KMS-11 (cell line): ENCODE results near the gene NEDD4L.

ENCODE experiments used
- H2AFZ ChIP-seq: fragments of 200-600 bp; sonication (generic); 2 replicates; pipeline ENCODE4 v1.6.1; 2016; ENCODE audit warnings: antibody characterized with exemption, mixed run types, low read depth
- H3K27ac ChIP-seq: fragments of 200-600 bp; sonication (generic); 2 replicates; pipeline ENCODE4 v1.6.1; 2016; ENCODE audit warnings: mild to moderate bottlenecking, mixed run types
- H3K27me3 ChIP-seq: fragments of 200-600 bp; sonication (generic); 2 replicates; pipeline ENCODE4 v1.6.1; 2017; ENCODE audit warnings: mild to moderate bottlenecking, low read depth, mixed run types, moderate library complexity; ENCODE audit not compliant: insufficient read depth
- H3K36me3 ChIP-seq: fragments of 200-600 bp; sonication (generic); 2 replicates; pipeline ENCODE4 v1.6.1; 2017; ENCODE audit warnings: mild to moderate bottlenecking, mixed run types; ENCODE audit not compliant: insufficient read depth
- H3K4me1 ChIP-seq: fragments of 200-600 bp; sonication (generic); 2 replicates; pipeline ENCODE4 v1.6.1; 2016; ENCODE audit warnings: mild to moderate bottlenecking, low read depth, mixed run types; ENCODE audit not compliant: poor library complexity, severe bottlenecking
- H3K4me2 ChIP-seq: fragments of 200-600 bp; sonication (generic); 2 replicates; pipeline ENCODE4 v1.7.0; 2016; ENCODE audit warnings: mild to moderate bottlenecking, mixed run types
- H3K4me3 ChIP-seq: fragments of 200-600 bp; sonication (generic); IDR thresholded peaks from 2 replicates; pipeline ENCODE4 v1.6.1; 2017; ENCODE audit warnings: low read depth, low read length, mixed read lengths; ENCODE audit not compliant: insufficient read depth
- H3K79me2 ChIP-seq: fragments of 200-600 bp; sonication (generic); 2 replicates; pipeline ENCODE4 v1.6.1; 2016; ENCODE audit warnings: low read depth, mixed run types; ENCODE audit not compliant: insufficient read depth
- H3K9ac ChIP-seq: fragments of 200-600 bp; sonication (generic); 2 replicates; pipeline ENCODE4 v1.6.1; 2016; ENCODE audit warnings: mild to moderate bottlenecking, mixed run types
- H4K20me1 ChIP-seq: fragments of 200-600 bp; sonication (generic); 2 replicates; pipeline ENCODE4 v1.6.1; 2016; ENCODE audit warnings: mild to moderate bottlenecking, mixed run types; ENCODE audit not compliant: insufficient read depth
- CTCF ChIP-seq: fragments of 200-600 bp; sonication (generic); conservative IDR thresholded peaks from 2 replicates; pipeline ENCODE4 v1.6.1; 2017; ENCODE audit warnings: low read depth, mild to moderate bottlenecking, antibody characterized with exemption, low read length, moderate library complexity, mixed read lengths

NEDD4L gene

GRCh38 chr18:58271770-58272169 lies 227.7 kb downstream of the NEDD4L start:
- no peak overlapping the region for H3K4me3 ChIP-seq
- no peak overlapping the region for H3K9ac ChIP-seq
- H3K36me3 ChIP-seq = no peaks in the 10 kb centered on the region
- H4K20me1 ChIP-seq = no peaks in the 10 kb centered on the region
- H3K27me3 ChIP-seq = no peaks in the 10 kb centered on the region
- peak overlapping the region; percentile 15; the same call in 1 of the 2 replicates for H3K4me2 ChIP-seq
- H2AFZ ChIP-seq = no peak overlapping the region
- no peak for TF ChIP-seq CTCF
- H3K27ac ChIP-seq = no peak overlapping the region
- H3K79me2 ChIP-seq = no peaks in the 10 kb centered on the region
- H3K4me1 ChIP-seq = peaks cover 22% of the 10 kb centered on the region

GRCh38 chr18:58272209-58272608 lies 228.2 kb downstream of the NEDD4L start:
- Histone ChIP-seq H3K9ac (no peak overlapping the region), H3K27me3 (no peaks in the 10 kb centered on the region), H3K4me3 (no peak overlapping the region), H2AFZ (no peak overlapping the region), H3K27ac (no peak overlapping the region), H3K79me2 (no peaks in the 10 kb centered on the region), H3K4me2 (peak overlapping the region; percentile 15; the same call in 1 of the 2 replicates), H3K4me1 (peaks cover 22% of the 10 kb centered on the region), H4K20me1 (no peaks in the 10 kb centered on the region), H3K36me3 (no peaks in the 10 kb centered on the region)
- TF ChIP-seq CTCF = no peak

- no peak overlapping the region for H3K9ac ChIP-seq
- H2AFZ ChIP-seq = no peak overlapping the region
- H3K36me3 ChIP-seq = no peaks in the 10 kb centered on the region
- H3K4me3 ChIP-seq = no peak overlapping the region
- H3K79me2 ChIP-seq = no peaks in the 10 kb centered on the region
- peaks cover 22% of the 10 kb centered on the region for H3K4me1 ChIP-seq
- no peak overlapping the region for H3K27ac ChIP-seq
- H3K4me2 ChIP-seq = no peak overlapping the region
- H3K27me3 ChIP-seq = no peaks in the 10 kb centered on the region
- no peak for TF ChIP-seq CTCF
- H4K20me1 ChIP-seq = no peaks in the 10 kb centered on the region
Observed at GRCh38 chr18:58272779-58273435, 228.9 kb downstream of the NEDD4L start.

GRCh38 chr18:58275176-58275575 lies 231.2 kb downstream of the NEDD4L start:
- Histone ChIP-seq H3K4me3 (no peak overlapping the region), H3K36me3 (no peaks in the 10 kb centered on the region), H3K4me1 (peaks cover 22% of the 10 kb centered on the region), H3K27ac (no peak overlapping the region), H2AFZ (no peak overlapping the region), H3K27me3 (no peaks in the 10 kb centered on the region), H4K20me1 (no peaks in the 10 kb centered on the region), H3K79me2 (no peaks in the 10 kb centered on the region), H3K9ac (no peak overlapping the region), H3K4me2 (no peak overlapping the region)
- no peak for TF ChIP-seq CTCF
